HepG2 (cell line): Measurements from ENCODE around the gene DRC7. TPM values are rescaled to one million over a fixed set of nuclear protein-coding genes. Genes with fewer than 3 reads are reported as not detected.

Source experiments
- AKAP8 ChIP-seq: sonication (generic); formaldehyde crosslinking; IDR thresholded peaks from 2 replicates; pipeline ENCODE4 v1.5.1; 2020; ENCODE audit warnings: mild to moderate bottlenecking, missing genetic modification reagents
- DNMT3B ChIP-seq: conservative IDR thresholded peaks from 2 replicates; pipeline ENCODE4 v1.6.1; 2016; ENCODE audit warnings: missing biosample characterization, control low read depth
- GTF2F1 ChIP-seq: fragments of 150-350 bp; IDR thresholded peaks from 2 replicates; pipeline ENCODE4 v1.6.1; 2014; ENCODE audit warnings: low read length
- HOXA3 ChIP-seq: sonication (generic); formaldehyde crosslinking; IDR thresholded peaks from 2 replicates; pipeline ENCODE4 v1.5.0; 2020; ENCODE audit warnings: missing genetic modification reagents
- KLF12 ChIP-seq: sonication (generic); formaldehyde crosslinking; IDR thresholded peaks from 2 replicates; pipeline ENCODE4 v1.4.0; 2020; ENCODE audit warnings: missing genetic modification reagents, borderline replicate concordance
- KMT2A ChIP-seq: sonication (generic); formaldehyde crosslinking; IDR thresholded peaks from 2 replicates; pipeline ENCODE4 v1.4.0; 2020; ENCODE audit warnings: missing genetic modification reagents
- NR3C1 ChIP-seq: sonication (generic); formaldehyde crosslinking; IDR thresholded peaks from 2 replicates; pipeline ENCODE4 v1.4.0; 2020; ENCODE audit warnings: missing genetic modification reagents
- PITX1 ChIP-seq: sonication (generic); formaldehyde crosslinking; IDR thresholded peaks from 2 replicates; pipeline ENCODE4 v1.5.1; 2020; ENCODE audit warnings: mild to moderate bottlenecking, missing genetic modification reagents
- RFX1 ChIP-seq: fragments of 450-650 bp; IDR thresholded peaks from 2 replicates; pipeline ENCODE4 v1.6.1; 2017
- RNF2 ChIP-seq: fragments of 450-650 bp; conservative IDR thresholded peaks from 2 replicates; pipeline ENCODE4 v1.6.1; 2016; ENCODE audit warnings: low read depth
- SMYD3 ChIP-seq: sonication (generic); formaldehyde crosslinking; IDR thresholded peaks from 2 replicates; pipeline ENCODE4 v1.8.1; 2023; ENCODE audit warnings: mild to moderate bottlenecking, missing genetic modification reagents
- TCF7L2 ChIP-seq: IDR thresholded peaks from 2 replicates; pipeline ENCODE4 v1.6.1; 2011; ENCODE audit warnings: mild to moderate bottlenecking, low read depth, low read length, moderate library complexity
- ZC3H4 ChIP-seq: sonication (generic); formaldehyde crosslinking; IDR thresholded peaks from 2 replicates; pipeline ENCODE4 v1.4.0; 2020; ENCODE audit warnings: missing genetic modification reagents, borderline replicate concordance
- ZMYM2 ChIP-seq: sonication (generic); formaldehyde crosslinking; IDR thresholded peaks from 2 replicates; pipeline ENCODE4 v1.8.0; 2022; ENCODE audit warnings: mild to moderate bottlenecking, missing genetic modification reagents
- ZNF44 ChIP-seq: sonication (generic); formaldehyde crosslinking; IDR thresholded peaks from 2 replicates; pipeline ENCODE4 v1.5.1; 2020; ENCODE audit warnings: mild to moderate bottlenecking, missing genetic modification reagents
- polyA plus RNA-seq, 8 experiments: library from polyadenylated mRNA; depleted of rRNA in 3 of 8; stranded (reverse) in 7 of 8; unstranded in 1 of 8; fragments of >200 nt; fragmentation: Illumina TruSeq in 4 of 8; extraction: Trizol in 4 of 8; gene quantifications; 2 replicates each; pipeline versions ENCODE4 v1.2.1 to v1.2.3, GENCODE V29; 2011 to 2016; ENCODE audit warnings: low read depth in 4 of 8, missing spikeins in 1 of 8, mixed read lengths in 1 of 8; ENCODE audit not compliant: insufficient read depth in 1 of 8
- total RNA-seq, 5 experiments: library from RNA; depleted of rRNA; stranded (reverse); fragments of >200 nt; fragmentation: Illumina TruSeq; extraction: Trizol; gene quantifications; 2 replicates each; pipeline ENCODE4 v1.2.3, GENCODE V29; 2016; ENCODE audit warnings: low read depth in 1 of 5
- TF ChIP-seq, protein P1 (sequence below): sonication (generic); formaldehyde crosslinking; IDR thresholded peaks from 2 replicates; pipeline ENCODE4 v1.4.0; 2020; ENCODE audit warnings: low read depth, missing genetic modification reagents
- TF ChIP-seq, protein P2 (sequence below): sonication (generic); formaldehyde crosslinking; IDR thresholded peaks from 2 replicates; pipeline ENCODE4 v1.4.0; 2020; ENCODE audit warnings: mild to moderate bottlenecking, missing genetic modification reagents, borderline replicate concordance
- TF ChIP-seq, protein P3 (sequence below): sonication (generic); formaldehyde crosslinking; IDR thresholded peaks from 2 replicates; pipeline ENCODE4 v1.5.0; 2020; ENCODE audit warnings: missing genetic modification reagents
- TF ChIP-seq, protein P4 (sequence below): IDR thresholded peaks from 2 replicates; pipeline ENCODE4 v1.6.1; 2012; ENCODE audit warnings: low read depth, low read length, improper control_type of control experiment

Gene DRC7
- total and polyA plus RNA-seq, 2 of the 13 experiments (the other 11 are each of a cell fraction or from before 2014, with no cell fraction given) = 2.7 to 3.4 TPM

DNA sequence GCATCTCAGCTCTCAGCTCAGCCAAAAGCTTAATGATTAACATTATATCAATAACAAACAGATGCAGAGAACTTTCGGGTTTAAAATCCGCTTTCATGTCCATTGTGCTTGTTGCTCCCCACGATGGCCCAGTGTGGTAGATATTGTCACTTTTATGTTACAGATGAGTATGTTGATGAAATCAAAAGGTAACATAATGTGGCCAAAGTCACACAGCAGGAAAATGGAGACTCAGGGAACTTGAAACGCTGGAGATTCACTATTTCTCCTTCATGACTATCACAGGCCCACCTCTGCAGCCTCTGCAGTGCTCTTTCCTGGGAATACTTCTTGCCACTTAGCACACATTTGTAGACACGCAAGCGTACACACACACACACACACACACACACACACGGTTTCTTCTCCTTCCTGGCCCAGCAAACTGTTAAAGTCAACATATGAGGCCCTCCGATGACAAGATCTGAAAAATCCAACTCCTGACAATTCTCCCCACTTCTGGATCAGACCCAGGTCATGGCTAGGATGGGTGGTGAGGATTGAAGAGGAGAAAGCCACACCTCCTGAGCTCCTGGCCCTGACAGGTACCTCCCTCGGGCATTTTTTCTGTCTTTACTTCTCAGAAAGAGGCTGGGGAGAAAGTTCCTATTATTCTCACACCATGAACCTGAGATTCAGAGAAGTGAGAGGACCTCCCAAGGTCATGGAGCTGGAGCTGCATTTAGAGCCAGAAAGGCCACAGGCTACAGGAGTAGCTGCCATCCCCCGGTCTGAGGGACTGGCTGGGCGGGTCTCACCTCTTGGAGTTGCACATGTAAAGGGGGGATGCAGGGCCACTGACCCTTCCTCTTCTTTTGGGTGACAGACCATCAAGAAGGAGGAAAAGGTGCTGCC is 9.7 kb downstream of the DRC7 start (continued):
- TF ChIP-seq, protein P1, sequence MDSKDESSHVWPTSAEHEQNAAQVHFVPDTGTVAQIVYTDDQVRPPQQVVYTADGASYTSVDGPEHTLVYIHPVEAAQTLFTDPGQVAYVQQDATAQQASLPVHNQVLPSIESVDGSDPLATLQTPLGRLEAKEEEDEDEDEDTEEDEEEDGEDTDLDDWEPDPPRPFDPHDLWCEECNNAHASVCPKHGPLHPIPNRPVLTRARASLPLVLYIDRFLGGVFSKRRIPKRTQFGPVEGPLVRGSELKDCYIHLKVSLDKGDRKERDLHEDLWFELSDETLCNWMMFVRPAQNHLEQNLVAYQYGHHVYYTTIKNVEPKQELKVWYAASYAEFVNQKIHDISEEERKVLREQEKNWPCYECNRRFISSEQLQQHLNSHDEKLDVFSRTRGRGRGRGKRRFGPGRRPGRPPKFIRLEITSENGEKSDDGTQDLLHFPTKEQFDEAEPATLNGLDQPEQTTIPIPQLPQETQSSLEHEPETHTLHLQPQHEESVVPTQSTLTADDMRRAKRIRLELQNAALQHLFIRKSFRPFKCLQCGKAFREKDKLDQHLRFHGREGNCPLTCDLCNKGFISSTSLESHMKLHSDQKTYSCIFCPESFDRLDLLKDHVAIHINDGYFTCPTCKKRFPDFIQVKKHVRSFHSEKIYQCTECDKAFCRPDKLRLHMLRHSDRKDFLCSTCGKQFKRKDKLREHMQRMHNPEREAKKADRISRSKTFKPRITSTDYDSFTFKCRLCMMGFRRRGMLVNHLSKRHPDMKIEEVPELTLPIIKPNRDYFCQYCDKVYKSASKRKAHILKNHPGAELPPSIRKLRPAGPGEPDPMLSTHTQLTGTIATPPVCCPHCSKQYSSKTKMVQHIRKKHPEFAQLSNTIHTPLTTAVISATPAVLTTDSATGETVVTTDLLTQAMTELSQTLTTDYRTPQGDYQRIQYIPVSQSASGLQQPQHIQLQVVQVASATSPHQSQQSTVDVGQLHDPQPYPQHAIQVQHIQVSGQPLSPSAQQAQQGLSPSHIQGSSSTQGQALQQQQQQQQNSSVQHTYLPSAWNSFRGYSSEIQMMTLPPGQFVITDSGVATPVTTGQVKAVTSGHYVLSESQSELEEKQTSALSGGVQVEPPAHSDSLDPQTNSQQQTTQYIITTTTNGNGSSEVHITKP (CRISPR knock-in tag) = no peak
- no peak for TF ChIP-seq RNF2
- peak; percentile 49; the same call in 1 of the 2 replicates for TF ChIP-seq TCF7L2
- TF ChIP-seq ZMYM2 (CRISPR knock-in tag) = no peak
- TF ChIP-seq ZNF44 (CRISPR knock-in tag) = no peak
- TF ChIP-seq HOXA3 (CRISPR knock-in tag) = no peak; the same call in 1 of the 2 replicates
- no peak for TF ChIP-seq DNMT3B (CRISPR knock-in tag)
- TF ChIP-seq PITX1 (CRISPR knock-in tag) = no peak; the same call in 1 of the 2 replicates
- no peak for TF ChIP-seq AKAP8 (CRISPR knock-in tag)
- TF ChIP-seq, protein P2, sequence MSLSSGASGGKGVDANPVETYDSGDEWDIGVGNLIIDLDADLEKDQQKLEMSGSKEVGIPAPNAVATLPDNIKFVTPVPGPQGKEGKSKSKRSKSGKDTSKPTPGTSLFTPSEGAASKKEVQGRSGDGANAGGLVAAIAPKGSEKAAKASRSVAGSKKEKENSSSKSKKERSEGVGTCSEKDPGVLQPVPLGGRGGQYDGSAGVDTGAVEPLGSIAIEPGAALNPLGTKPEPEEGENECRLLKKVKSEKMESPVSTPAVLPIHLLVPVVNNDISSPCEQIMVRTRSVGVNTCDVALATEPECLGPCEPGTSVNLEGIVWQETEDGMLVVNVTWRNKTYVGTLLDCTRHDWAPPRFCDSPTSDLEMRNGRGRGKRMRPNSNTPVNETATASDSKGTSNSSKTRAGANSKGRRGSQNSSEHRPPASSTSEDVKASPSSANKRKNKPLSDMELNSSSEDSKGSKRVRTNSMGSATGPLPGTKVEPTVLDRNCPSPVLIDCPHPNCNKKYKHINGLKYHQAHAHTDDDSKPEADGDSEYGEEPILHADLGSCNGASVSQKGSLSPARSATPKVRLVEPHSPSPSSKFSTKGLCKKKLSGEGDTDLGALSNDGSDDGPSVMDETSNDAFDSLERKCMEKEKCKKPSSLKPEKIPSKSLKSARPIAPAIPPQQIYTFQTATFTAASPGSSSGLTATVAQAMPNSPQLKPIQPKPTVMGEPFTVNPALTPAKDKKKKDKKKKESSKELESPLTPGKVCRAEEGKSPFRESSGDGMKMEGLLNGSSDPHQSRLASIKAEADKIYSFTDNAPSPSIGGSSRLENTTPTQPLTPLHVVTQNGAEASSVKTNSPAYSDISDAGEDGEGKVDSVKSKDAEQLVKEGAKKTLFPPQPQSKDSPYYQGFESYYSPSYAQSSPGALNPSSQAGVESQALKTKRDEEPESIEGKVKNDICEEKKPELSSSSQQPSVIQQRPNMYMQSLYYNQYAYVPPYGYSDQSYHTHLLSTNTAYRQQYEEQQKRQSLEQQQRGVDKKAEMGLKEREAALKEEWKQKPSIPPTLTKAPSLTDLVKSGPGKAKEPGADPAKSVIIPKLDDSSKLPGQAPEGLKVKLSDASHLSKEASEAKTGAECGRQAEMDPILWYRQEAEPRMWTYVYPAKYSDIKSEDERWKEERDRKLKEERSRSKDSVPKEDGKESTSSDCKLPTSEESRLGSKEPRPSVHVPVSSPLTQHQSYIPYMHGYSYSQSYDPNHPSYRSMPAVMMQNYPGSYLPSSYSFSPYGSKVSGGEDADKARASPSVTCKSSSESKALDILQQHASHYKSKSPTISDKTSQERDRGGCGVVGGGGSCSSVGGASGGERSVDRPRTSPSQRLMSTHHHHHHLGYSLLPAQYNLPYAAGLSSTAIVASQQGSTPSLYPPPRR (CRISPR knock-in tag) = peak; percentile 76; the same call in 1 of the 2 replicates
- no peak for TF ChIP-seq RFX1
- TF ChIP-seq, protein P3, sequence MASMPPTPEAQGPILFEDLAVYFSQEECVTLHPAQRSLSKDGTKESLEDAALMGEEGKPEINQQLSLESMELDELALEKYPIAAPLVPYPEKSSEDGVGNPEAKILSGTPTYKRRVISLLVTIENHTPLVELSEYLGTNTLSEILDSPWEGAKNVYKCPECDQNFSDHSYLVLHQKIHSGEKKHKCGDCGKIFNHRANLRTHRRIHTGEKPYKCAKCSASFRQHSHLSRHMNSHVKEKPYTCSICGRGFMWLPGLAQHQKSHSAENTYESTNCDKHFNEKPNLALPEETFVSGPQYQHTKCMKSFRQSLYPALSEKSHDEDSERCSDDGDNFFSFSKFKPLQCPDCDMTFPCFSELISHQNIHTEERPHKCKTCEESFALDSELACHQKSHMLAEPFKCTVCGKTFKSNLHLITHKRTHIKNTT (CRISPR knock-in tag) = no peak
- no peak for TF ChIP-seq GTF2F1
- no peak for TF ChIP-seq NR3C1 (CRISPR knock-in tag)
- TF ChIP-seq ZC3H4 (CRISPR knock-in tag) = no peak
- TF ChIP-seq, protein P4, sequence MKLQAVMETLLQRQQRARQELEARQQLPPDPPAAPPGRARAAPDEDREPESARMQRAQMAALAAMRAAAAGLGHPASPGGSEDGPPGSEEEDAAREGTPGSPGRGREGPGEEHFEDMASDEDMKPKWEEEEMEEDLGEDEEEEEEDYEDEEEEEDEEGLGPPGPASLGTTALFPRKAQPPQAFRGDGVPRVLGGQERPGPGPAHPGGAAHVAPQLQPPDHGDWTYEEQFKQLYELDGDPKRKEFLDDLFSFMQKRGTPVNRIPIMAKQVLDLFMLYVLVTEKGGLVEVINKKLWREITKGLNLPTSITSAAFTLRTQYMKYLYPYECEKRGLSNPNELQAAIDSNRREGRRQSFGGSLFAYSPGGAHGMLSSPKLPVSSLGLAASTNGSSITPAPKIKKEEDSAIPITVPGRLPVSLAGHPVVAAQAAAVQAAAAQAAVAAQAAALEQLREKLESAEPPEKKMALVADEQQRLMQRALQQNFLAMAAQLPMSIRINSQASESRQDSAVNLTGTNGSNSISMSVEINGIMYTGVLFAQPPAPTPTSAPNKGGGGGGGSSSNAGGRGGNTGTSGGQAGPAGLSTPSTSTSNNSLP = peak; percentile 80
- TF ChIP-seq KMT2A (CRISPR knock-in tag) = no peak
- TF ChIP-seq KLF12 (CRISPR knock-in tag) = no peak
- TF ChIP-seq SMYD3 (CRISPR knock-in tag) = no peak
